BLaER1 (cell line): ENCODE data around the gene ACTL10.

ENCODE experiments used
- H3K27ac ChIP-seq: shearing (Covaris generic); formaldehyde crosslinking; 2 replicates; pipeline ENCODE4 v1.8.1; 2022
- H3K27me3 ChIP-seq: shearing (Covaris generic); formaldehyde crosslinking; 2 replicates; pipeline ENCODE4 v1.8.1; 2022
- H3K36me3 ChIP-seq: shearing (Covaris generic); formaldehyde crosslinking; 2 replicates; pipeline ENCODE4 v1.8.1; 2022
- H3K4me1 ChIP-seq: shearing (Covaris generic); formaldehyde crosslinking; 2 replicates; pipeline ENCODE4 v1.8.1; 2022
- H3K4me2 ChIP-seq: shearing (Covaris generic); formaldehyde crosslinking; 2 replicates; pipeline ENCODE4 v1.8.1; 2022
- H3K4me3 ChIP-seq: shearing (Covaris generic); formaldehyde crosslinking; 2 replicates; pipeline ENCODE4 v1.8.1; 2022
- H3K9ac ChIP-seq: shearing (Covaris generic); formaldehyde crosslinking; 2 replicates; pipeline ENCODE4 v1.8.1; 2022
- H3K9me3 ChIP-seq: shearing (Covaris generic); formaldehyde crosslinking; 2 replicates; pipeline ENCODE4 v1.8.1; 2022
- H4K20me1 ChIP-seq: shearing (Covaris generic); formaldehyde crosslinking; 2 replicates; pipeline ENCODE4 v1.8.1; 2022
- Cebpa-rat ChIP-seq: shearing (Covaris generic); IDR thresholded peaks from 2 replicates; pipeline ENCODE4 v1.8.1; 2022

The ACTL10 gene

DNA sequence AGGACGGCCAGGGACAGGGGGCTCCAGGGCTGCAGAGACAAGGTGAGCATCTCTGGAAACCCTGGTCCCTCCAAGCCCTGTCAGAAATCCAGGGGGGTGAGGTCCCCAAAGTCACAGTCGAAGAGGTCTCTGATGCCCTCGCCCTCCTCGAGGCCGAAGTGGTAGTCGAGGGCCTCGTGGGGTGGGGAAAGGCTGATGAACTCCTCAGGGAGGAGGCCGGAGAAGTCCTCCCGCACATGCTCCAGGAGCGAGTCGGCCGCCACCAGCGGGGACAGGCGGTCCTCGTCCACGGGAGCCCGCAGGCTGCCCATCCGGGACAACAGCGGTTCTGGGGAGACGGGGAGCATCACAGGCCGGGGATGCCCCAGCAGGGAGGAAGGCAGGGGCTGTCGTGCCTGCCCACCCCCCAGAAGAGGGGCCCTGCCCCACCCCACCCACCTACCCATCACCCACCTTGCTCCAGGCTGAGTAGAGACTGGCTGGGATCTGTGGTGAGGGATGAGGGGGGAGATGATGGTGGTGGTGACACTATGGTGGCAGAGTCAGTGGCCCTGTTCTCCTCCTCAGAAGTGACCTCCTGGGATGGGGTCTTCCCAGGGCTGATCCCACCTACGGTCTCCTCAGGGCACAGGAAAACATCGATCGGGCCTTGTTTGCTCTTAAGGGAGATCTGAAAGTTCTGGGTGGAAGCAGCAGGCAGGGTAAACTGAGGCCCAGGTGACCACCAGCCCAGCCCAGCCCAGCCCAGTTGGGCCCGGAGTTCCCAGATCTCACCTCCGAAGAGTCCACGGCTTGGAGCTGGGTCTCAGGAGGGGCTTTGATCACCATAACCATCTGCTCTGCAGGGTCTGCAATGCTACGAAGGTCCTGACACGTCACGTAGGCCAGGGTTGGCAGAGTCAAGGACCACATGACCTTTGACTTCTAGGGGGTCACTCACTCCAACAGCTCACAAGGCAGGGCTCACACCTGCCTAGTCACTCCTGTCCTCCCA, 10.2 kb downstream of the ACTL10 start:
- Histone ChIP-seq H3K4me2 (no peak overlapping the region), H3K36me3 (peaks cover 60% of the 10 kb centered on the region), H3K27me3 (no peaks in the 10 kb centered on the region), H3K9ac (no peak overlapping the region), H4K20me1 (peaks cover 72% of the 10 kb centered on the region), H3K4me1 (peaks cover 70% of the 10 kb centered on the region), H3K27ac (no peak overlapping the region), H3K9me3 (no peaks in the 10 kb centered on the region), H3K4me3 (no peak overlapping the region)
- TF ChIP-seq Cebpa-rat = no peak

DNA sequence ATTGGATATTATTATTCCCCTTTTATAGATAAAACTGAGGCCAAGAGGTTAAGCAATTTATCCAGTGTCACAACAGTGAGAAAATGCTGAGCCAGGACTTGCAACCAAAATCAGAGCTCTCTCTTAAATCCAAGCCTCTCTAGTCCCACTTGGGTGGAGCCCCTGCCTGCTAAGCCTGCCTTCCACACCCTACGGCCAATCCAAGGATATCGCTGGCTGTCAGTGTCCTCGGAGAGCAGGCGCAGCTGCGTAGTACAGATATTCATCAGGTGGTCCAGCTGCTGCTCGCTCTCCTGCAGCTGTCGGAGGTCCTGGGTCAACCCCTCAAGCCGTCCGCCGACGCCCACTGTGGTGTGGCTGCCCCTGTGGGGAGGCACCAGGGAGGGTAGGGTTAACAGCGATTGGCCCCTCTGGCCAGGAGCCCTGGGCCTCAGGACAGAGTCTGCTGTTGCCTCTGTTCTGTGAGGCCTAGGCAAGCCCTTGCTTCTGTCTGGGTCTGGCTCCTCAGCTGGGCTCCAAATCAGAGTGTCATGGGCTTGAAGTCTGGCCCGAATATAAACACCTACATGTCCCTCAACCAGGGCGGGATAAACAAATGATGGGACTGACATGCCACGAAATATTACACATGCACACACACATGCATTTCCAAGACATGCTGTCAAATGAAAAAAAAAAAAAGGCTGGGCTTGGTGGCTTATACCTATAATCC, 11.4 kb downstream of the ACTL10 start:
- Histone ChIP-seq H3K27me3 (no peaks in the 10 kb centered on the region), H3K27ac (no peak overlapping the region), H3K4me3 (no peak overlapping the region), H3K4me1 (peaks cover 70% of the 10 kb centered on the region), H4K20me1 (peaks cover 84% of the 10 kb centered on the region), H3K36me3 (peaks cover 67% of the 10 kb centered on the region), H3K9me3 (no peaks in the 10 kb centered on the region), H3K9ac (no peak overlapping the region), H3K4me2 (no peak overlapping the region)
- no peak for TF ChIP-seq Cebpa-rat

DNA sequence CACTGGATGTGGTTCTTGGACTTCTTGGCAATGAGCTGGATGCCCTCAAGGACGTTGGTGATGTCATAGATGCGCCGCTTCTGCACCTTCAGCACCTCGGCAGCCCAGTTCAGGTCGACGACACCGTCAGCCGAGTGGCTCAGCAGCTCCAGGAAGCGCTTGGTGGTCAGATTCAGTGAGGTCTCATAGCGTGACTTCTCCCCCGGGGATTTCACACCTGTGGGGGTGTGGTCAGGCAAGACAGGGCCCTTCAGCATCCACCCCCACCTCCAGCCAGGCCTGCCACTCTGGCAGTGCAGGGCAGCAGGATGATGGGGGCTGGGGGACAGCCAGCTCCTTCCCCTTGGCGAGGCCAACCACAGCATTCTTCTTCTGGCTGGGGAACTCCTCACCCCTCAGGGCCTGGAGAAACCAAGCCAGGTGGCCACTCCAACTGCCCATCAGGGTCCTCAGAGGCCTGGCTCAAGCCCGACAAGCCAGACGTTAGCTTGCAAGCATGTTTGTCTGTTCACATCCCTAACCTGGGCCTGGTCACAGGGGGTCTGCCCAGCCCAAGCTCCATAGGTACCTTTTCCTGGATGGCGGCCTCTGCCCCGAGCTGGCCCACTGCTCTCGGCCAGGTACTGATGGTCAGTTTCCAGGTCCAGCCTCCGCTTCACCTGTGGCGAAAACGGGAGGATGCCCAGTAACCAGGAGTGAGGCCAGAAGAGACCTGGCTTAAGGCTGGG, 13.2 kb downstream of the ACTL10 start:
- Histone ChIP-seq H3K9me3 (no peaks in the 10 kb centered on the region), H3K4me1 (peaks cover 75% of the 10 kb centered on the region), H3K4me3 (no peak overlapping the region), H3K36me3 (peaks cover 72% of the 10 kb centered on the region), H3K4me2 (peak overlapping the region; percentile 62), H3K27me3 (no peaks in the 10 kb centered on the region), H3K9ac (peak overlapping the region; percentile 56), H4K20me1 (peaks cover 97% of the 10 kb centered on the region), H3K27ac (peak overlapping the region; percentile 53)
- TF ChIP-seq Cebpa-rat = no peak

DNA sequence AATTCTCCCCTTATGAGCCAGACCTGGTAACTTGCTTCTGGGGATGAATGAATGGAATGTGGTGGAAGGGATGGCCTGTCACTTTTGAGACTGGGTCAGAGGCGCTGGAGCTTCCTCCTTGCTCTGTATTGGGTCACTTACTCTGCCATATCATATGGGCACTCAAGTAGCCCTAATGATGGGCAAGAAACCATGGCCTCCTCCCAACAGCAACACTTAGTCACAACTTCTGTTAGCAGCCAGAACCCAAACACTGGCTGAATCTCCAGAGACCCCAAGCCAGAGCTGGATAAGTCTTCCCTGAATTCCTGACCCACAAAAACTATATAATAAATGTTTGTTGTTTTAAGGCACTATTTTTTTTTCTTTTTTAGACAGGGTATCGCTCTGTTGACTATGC, 13.9 kb downstream of the ACTL10 start:
- H3K9ac ChIP-seq = 0 out of 2 replicates have a peak overlapping the region, but pooled peaks have one; percentile 12
- no peaks in the 10 kb centered on the region for H3K9me3 ChIP-seq
- H3K4me3 ChIP-seq = no peak overlapping the region
- peaks cover 74% of the 10 kb centered on the region for H3K4me1 ChIP-seq
- no peaks in the 10 kb centered on the region for H3K27me3 ChIP-seq
- peaks cover 68% of the 10 kb centered on the region for H3K36me3 ChIP-seq
- H4K20me1 ChIP-seq = peaks cover 94% of the 10 kb centered on the region
- peak overlapping the region; percentile 62 for H3K4me2 ChIP-seq
- TF ChIP-seq Cebpa-rat = no peak
- H3K27ac ChIP-seq = peak overlapping the region; percentile 54; the same call in 1 of the 2 replicates

DNA sequence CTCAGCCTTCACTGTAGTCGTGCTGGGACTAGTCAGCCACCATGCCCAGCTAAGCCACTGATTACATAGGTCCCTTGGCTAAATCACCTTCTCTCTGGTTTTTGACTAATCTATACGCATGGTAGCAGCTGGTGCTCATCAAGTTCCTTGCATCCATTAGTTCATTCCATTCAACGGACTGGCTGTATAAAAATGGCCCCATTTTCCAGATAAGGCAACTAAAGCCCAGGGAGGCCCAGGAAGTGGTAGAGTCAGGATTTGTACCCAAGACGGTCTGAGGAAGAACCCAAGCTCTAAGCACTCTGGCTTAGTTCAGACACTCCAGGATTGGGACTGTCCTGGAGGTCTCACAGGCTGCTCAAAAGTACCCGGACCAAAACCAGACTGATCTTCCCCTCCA, 14.5 kb downstream of the ACTL10 start:
- no peak overlapping the region for H3K4me3 ChIP-seq
- H3K9me3 ChIP-seq = no peaks in the 10 kb centered on the region
- H3K27ac ChIP-seq = peak overlapping the region; percentile 54; the same call in 1 of the 2 replicates
- peaks cover 88% of the 10 kb centered on the region for H4K20me1 ChIP-seq
- no peaks in the 10 kb centered on the region for H3K27me3 ChIP-seq
- TF ChIP-seq Cebpa-rat = no peak
- peaks cover 72% of the 10 kb centered on the region for H3K4me1 ChIP-seq
- H3K9ac ChIP-seq = 0 out of 2 replicates have a peak overlapping the region, but pooled peaks have one; percentile 35
- peak overlapping the region; percentile 62 for H3K4me2 ChIP-seq
- H3K36me3 ChIP-seq = peaks cover 62% of the 10 kb centered on the region

- H3K9me3 ChIP-seq = no peaks in the 10 kb centered on the region
- H3K9ac ChIP-seq = peak overlapping the region; percentile 72
- H3K36me3 ChIP-seq = peaks cover 57% of the 10 kb centered on the region
- peaks cover 84% of the 10 kb centered on the region for H4K20me1 ChIP-seq
- no peak overlapping the region for H3K4me3 ChIP-seq
- peak overlapping the region; percentile 98 for H3K27ac ChIP-seq
- H3K4me2 ChIP-seq = peak overlapping the region; percentile 96
- no peak for TF ChIP-seq Cebpa-rat
- no peaks in the 10 kb centered on the region for H3K27me3 ChIP-seq
- H3K4me1 ChIP-seq = peaks cover 76% of the 10 kb centered on the region
These were observed 15.1 kb downstream of the ACTL10 start for GRCh38 chr20:33681728-33682353.

GRCh38 chr20:33684533-33685327, 18.0 kb downstream of the ACTL10 start:
- Histone ChIP-seq H3K4me2 (peak overlapping the region; percentile 96), H3K4me3 (peak overlapping the region; percentile 92), H3K27ac (peak overlapping the region; percentile 98), H3K36me3 (peaks cover 29% of the 10 kb centered on the region), H3K4me1 (peaks cover 91% of the 10 kb centered on the region), H3K27me3 (no peaks in the 10 kb centered on the region), H3K9ac (peak overlapping the region; percentile 97), H3K9me3 (no peaks in the 10 kb centered on the region), H4K20me1 (peaks cover 56% of the 10 kb centered on the region)
- no peak for TF ChIP-seq Cebpa-rat

- Histone ChIP-seq H3K4me3 (peak overlapping the region; percentile 92), H3K4me1 (peaks cover 90% of the 10 kb centered on the region), H3K9me3 (no peaks in the 10 kb centered on the region), H3K4me2 (peak overlapping the region; percentile 96), H3K27me3 (no peaks in the 10 kb centered on the region), H3K36me3 (peaks cover 21% of the 10 kb centered on the region), H4K20me1 (peaks cover 49% of the 10 kb centered on the region), H3K27ac (peak overlapping the region; percentile 98), H3K9ac (peak overlapping the region; percentile 97)
- TF ChIP-seq Cebpa-rat = no peak
These were observed 18.8 kb downstream of the ACTL10 start for GRCh38 chr20:33685328-33686099.
